Fibroblast of the conjunctiva (primary cell): ENCODE results near the gene BACH2.
"Not testable (repeated sequence)": the region's sequence is repeated elsewhere in the genome, so short reads cannot be mapped to it uniquely, and the experiment has no call there.

Experiments used
- DNase-seq: peaks from one replicate; pipeline ENCODE4 v3.0.0-alpha.2; 2010; ENCODE audit warnings: low read depth

BACH2 gene

DNA sequence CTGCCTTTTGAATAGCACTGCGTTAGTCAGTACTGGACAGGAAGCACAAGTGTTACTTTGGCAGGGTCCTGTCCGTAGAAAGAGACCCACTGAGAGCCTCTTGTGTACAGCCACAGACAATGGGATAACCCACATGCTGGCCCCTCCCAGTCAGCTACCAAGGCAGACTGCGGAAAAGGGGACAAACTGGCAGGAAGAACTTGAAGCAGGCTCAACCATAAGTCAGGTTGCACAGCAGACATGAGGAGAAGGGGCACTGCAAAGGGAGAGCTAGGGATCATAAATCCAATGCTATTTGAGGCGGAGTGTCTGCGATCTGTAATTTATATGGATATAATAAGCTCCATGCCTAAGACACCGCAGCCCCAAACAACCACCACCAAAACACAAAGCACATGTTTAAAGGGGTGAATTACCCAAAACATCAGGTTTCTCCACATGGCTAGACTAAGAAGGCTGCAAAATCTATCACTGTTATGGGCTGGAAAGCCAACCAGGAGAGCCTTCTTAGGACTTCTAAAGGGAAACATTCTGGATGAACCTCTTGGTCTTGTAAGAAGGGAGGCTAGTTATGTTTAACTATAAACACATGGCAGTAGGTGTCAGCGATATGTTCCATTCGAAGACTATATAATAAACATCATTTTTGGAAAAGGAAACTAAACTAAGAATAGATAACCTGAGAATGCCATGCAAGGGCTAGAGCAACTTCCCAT, 141.7 kb downstream of the BACH2 start:
- DNase-seq, result no peak

DNA sequence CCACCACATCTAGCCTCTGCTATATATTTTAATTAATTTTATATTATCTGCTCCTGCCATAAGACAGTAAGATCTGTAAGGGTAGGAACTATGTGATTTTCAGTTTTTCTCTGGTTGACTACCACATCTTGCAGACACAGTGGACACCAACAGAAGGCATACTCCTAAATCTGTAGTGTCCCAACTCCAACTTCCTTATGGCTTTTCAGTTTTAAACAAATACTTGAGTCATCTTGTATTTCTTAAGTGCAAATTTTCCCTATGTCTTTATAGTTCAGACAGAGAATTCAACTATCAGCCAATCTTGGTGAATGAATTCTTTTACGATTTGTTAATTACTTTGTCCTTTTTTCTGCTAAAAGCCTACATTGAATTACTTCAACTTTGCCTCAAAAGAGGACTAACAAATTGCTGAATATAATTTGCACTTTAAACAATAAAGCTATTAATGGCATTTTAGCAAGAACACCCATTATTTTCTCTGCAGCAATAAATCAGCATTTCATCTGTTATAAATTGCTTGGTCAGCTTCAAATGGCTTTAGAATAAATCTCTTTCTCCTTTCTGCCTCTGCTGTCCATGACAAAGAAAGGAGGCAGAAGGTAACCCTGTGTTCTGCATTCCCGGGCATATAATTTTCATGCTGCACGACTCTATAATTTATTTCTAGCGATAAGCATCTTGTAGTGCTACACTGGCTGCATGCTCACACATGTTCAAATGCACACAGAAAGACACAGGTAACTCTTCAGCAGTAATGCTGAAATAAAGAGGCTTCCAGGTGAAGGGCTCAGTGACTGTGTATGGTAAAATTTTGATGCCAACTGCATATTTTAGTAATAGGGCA, 144.8 kb downstream of the BACH2 start:
- DNase-seq, result no peak

DNA sequence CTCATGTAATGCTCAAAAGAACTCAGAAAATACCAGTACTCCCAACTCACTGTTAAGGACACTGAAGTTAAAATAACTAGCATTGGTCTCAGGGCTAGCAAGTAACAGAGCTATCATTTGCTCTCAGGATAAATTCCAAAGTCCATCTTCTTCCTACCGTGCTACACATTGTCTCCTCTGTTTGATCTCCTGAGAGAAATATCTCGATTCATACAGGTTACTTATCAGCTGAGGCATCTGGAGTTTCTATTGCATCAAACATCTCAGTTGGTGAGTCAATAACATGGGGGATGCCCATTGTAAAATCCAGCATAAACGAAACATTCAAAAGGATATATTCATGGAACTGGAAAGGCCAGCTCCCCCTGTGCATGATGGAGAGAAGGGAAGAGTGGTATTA, 147.4 kb downstream of the BACH2 start:
- DNase-seq, result no peak

DNA sequence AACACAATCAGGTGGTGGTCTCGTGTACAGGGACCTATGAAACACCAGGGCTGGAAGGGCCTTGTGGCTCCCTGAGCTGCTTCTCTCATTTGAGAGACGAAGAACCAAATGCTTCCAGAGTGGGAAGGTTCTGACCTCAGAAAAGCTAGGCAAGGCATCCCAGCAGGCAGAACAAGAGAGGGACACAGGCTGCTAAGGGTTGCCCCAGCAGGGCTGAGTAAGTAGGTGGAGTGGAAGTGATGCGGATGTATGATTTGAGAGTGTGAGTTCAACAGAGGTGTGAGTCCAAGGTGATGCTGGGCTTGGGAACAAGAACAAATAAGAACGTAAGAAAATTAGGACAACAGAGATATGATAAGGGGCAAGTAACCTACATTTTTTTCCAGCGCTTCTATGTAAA, 147.8 kb downstream of the BACH2 start:
- DNase-seq, result no peak

DNA sequence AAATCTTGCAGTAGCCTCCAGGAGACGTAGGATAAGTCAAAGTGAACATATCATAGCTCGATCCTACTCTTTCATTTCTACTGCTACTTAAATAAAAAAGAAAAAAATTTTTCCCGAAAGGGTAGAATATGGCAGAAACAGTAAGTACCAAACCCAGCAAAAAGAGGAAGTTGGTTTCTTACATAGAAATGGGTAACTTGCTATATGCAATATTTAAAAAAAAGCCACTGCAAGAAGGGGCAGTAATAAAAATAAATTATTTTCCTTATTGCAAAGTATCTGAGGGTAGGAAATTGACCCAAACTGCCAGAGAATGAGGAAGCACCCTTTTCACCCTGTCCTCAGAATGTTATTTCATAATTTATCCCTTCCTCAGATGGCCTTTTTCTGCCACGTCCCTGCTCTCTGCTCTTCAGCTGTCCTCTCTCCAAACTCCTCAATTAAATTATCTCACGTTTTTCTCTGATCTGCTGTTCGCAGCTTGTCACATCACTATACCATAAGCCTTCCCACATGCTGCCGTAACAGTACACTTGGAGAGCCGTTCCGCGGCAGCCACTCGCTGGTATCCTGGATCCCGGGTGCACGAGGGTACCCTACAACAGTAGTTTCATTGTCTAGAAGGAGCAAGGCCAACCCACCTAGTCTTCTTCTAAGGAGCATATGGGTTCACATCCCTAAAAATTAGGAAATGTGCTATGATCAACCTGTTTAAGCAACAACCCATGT, 149.6 kb downstream of the BACH2 start:
- no peak for DNase-seq

DNA sequence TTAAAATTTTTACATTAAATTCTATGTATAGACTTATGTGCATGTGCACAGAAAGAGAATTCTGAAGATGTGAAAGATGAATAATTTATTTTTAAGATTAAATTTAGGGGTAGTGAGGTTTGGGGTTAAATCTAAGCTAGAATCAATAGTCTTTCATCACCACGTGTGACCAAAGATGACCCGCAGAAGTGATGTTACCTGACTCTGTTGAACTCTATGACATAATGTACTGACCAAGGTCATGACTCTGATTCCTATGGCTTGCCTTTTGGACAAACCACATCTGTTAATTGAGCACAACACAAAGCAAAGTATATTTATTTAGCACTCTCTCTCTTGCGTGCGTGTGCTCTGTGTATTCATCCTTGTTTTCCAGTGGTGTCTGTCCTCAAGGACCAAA, 150.6 kb downstream of the BACH2 start:
- DNase-seq, result no peak

DNA sequence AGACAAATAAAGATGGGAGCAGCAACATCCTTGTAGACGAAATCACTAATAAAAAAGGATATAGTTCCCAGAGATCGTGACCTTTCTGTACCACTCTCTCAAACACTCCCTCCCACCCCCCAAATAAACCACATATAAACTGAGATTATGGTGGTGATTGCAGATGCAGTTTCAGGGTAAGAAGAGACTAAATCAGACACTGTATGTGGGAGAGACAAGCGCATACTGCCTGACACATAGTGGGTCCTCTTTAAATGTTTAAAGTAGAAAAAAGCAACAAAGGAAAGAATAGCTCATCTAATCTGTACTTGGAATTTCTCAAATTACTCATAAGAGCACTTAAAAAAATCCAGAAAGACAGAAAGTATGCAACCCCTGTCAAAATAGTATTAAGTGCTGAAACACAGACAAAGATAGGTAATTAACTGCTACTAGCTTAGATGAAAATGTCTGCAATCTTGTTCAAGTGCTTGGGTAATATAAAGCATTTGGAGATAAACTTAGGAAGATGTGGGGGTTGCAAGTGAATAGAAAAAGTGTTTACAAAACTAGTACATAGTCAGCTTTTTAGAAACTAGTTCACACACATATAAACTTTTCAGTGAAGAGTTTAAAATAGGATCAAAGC, 151.6 kb downstream of the BACH2 start:
- no peak for DNase-seq

DNA sequence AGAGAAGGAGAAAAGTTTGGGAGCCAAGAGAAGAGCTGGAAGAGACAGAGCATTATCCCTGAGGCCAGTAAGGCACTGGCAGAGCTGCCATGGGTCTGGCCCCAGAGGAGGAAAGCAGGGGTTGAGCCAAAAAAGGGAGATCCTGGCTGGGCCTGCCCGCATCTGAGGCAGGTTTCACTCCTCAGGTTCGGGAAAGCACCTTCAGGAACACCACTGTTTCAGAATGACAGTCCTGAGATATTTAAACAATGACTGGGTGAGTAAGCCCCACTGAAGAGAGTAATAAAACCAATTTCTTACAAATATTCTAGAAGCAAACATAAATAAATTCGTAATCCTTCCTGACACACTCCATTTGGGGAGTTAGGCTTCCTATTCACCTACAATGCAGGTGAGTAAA, 152.2 kb downstream of the BACH2 start:
- no peak for DNase-seq

DNA sequence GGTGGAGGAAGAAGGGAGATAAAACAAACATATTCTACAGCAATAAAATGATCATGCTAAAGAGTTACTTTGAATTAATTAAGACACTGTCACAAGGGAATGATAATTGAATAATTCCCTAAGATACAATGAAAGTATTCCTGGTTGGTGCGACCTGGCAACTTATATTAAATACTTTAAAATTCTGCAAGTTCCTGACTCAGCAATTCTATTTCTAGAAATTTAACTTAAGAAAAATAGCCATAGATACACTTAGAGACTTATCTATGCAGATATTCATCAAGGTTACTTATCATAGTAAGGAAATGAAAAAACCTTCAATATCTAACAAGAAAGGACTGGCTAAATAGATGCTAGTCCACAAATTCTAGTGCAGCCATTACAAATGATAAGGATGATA, 156.0 kb downstream of the BACH2 start:
- DNase-seq, result no peak

DNA sequence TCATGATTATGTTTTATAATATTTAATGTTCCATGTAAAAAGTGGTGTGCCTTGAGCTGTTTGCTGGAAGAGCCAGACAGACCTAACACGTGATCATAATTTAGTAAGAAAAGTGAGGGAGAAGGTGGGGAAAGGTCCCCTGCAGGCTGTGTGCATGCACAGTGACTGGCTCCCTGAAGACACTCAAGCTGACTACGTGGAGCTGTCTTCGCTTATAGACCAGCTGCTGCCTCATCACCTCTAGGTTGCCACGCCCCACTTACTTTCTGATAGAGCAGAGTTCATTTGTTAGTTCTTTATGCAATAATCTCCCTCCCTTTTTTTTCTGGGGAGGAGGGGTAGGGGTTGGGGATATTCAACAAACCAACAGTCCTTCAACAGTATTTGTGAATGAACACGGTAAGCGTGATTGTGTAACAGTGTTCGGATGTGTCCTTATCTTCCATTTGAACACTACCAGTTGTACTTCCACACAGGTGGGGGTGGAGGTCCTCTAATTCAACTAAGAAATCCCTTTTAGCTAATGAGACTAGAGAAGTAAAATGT, 157.3 kb downstream of the BACH2 start:
- DNase-seq, result no peak

DNA sequence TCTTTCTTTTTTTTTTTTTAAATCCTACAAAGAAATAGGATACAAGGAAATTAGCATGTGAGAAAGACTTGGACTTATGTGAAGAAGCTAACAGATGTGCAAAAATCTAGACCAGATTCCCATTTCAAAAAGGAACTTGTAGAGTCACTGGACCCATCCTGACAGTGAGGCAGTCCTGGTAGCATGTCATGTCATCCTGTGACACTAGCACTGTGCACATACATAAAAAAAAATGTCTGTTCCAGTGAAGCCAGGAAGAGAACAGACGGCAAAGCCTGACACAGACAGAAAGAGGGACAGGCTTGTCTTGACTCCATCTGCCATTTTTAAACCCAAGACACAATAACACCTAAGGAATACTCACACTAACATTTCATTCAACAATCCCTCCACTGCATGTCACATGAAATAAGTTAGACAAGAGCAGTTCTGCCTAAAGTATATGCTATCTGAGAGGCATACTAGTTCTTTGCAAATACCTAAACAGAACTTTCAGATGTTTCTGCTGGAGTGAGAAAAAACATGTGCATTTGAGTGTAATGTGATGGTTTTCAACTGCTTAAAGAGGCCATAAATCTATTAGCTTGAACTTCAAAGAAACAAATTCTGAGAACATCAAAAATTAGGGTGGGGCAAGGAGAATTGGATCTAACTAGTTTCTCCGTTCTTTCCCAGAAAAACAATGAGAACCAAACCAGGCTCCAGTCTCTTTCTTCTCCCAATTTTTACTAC, 159.6 kb downstream of the BACH2 start:
- DNase-seq, result no peak

DNA sequence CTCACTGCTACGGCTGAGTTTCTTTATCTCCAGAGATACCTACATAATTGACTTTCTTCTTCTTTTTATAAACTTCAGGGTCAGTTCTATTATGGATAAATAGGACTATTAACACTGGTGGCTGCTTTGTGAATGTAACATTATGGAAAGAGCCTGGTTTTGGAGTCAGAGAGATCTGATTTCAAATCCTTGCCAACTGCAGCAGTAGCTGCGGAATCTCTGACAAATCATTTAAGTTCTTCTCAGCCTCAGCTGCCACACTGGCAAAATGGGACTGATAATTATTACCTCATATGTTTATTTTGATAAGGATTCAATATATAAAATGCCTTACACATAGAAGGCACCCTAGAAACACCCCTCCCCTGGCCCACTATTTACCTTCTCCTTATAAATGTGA, 160.5 kb downstream of the BACH2 start:
- DNase-seq, result no peak

DNA sequence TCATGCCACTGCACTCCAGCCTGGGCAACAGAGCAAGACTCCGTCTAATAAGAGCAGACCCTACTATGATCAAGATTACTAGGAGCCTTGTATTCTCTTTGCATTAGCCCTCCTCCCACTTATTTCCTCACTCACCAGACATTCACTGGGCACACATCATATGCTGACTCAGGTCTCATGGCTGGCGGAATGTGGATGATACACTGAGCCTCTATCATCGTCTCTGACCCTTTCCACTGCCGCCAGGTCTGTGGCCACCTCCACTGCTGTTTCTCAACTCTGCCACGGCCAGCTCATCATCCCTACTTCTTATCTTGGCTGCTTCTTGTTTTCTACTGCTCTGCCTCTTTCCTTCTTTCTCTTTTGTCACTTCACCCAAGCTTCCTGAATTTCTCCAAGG, 161.0 kb downstream of the BACH2 start:
- DNase-seq, result no peak

DNA sequence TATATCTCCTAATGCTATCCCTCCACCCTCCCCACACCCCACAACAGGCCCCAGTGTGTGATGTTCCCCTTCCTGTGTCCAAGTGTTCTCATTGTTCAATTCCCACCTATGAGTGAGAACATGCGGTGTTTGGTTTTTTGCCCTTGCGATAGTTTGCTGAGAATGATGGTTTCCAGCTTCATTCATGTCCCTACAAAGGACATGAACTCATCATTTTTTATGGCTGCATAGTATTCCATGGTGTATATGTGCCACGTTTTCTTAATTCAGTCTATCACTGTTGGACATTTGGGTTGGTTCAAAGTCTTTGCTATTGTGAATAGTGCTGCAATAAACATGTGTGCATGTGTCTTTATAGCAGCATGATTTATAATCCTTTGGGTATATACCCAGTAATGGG, 163.0 kb downstream of the BACH2 start:
- not testable (repeated sequence) for DNase-seq

DNA sequence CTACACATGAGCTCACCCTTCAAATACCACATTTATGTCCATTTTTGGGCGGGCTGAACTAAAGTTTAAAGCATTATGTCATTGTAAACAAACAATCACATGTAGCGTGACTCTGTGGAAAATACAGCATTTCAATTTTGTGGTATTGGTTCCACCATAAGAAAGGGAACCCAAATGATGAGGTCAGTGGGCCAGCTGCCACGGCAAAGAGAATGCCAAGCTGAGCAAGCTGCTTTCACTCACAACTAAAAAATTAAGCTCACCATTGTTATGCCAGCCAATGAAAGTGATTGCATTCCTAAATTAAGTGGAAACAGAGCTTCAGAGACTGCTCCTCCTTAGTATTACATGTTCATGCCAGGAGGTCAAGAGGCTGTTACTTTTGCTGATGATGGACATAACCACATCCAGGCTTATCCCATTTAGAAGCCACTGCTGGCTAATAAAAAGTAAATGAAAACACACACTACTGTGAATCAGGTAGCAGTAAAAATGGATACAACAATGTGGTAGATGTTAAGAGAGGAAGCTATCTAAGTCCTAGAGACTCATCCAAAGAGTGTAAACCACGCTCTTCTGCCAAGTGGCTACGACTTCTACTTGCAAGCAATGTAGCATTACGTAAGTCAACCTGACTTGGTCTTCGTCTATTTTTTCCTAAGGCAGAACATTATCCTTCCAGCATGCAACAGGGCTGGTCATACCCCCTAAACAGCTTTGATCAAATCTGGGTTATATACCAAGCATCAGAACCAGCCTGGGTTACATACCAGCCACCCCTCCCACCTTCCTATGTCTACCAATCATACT, 164.8 kb downstream of the BACH2 start:
- peak; percentile 69 for DNase-seq

DNA sequence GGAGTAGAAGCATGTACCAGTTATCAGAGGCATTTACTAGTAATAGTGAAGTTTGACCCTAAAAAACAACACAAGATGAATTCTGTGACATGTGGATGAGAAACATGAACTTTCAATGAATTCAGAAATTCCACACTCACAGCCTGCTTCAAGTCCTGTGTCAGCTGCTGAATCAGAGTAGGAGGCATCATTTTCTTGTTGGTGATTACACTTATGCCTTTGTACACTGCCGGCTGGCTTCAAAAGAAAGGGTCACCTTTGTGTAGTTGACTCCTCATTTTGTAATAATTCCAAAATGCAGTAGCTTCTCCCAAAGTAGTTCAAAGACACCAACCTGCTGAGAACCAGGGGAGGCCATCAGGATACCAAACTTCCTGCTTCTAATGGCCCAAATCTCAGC, 165.5 kb downstream of the BACH2 start:
- no peak for DNase-seq

DNA sequence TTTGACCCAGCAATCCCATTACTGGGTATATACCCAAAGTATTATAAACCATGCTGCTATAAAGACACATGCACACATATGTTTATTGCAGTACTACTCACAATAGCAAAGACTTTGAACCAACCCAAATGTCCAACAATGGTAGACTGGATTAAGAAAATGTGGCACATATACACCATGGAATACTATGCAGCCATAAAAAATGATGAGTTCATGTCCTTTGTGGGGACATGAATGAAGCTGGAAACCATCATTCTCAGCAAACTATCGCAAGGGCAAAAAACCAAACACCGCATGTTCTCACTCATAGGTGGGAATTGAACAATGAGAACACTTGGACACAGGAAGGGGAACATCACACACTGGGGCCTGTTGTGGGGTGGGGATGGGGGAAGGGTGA, 168.0 kb downstream of the BACH2 start:
- DNase-seq, result not testable (repeated sequence)

DNA sequence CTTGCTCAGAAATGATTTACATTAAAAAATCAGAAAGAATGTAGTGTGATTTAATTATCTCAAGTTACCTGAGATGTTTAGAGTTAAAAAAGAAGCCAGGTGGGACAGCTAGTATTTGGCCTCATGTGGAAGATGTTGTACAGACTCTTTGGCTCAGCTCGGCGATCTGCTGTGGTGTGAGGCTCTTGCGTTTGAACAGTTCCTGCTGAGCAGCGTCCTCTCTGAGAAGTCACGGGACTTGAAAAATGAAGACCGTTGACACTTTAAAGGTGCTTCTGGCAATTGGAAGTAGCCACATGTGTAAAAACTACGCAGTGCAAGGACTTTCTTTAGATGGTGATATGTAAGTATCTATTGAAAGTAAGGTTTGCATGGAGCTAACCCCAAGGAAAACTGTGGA, 169.0 kb downstream of the BACH2 start:
- no peak for DNase-seq

DNA sequence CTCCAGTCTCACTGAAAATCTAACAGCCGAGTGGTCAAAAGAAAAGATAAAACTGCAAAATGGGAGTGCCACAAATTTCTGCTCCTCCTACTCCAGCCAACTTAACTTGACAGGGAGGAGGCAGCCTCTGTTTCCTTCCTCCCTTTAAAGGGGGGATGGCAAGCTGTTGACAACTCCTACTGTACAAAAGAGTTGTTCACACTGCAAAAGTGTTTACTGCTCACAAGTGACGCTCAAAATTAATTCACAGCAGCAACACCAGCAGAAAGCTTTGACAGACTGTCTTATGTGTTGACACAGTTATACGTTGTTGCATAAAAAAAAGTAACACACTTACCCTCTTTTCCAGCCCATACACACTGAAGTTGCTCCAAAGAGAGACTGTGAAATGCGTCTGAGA, 169.8 kb downstream of the BACH2 start:
- DNase-seq, result no peak

DNA sequence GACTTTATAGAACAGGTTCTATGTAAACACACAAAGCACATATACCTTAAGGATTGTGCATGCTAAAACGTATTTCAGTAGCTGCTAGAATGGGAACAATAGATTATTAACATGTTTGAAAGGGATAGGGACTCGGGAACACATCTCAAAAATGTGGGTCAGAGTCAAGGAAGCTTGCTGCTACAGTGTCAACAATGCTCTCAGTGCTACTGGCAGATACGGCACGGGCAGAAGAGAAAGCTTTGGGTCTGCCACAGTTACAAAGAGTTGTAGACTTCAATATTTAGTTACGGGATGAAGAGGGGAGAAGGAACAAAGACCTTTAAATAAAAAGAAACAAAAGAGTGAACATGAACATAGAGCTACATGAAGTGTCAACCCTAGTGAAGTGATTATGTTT, 170.5 kb downstream of the BACH2 start:
- no peak for DNase-seq
